H1 (cell line): ENCODE data around the gene ABHD12B. TPM values are rescaled to one million over a fixed set of nuclear protein-coding genes. Genes with fewer than 3 reads are reported as not detected.

Source experiments
- CTCF ChIA-PET: fragments of 300-600 bp; sonication (Branson Sonifier 250); formaldehyde crosslinking; loops from one replicate; lab custom pipeline; 2021; ENCODE audit not compliant: partially characterized antibody; lab: Charles Lee
- POLR2A ChIA-PET: fragments of 300-600 bp; sonication (Branson Sonifier 250); formaldehyde crosslinking; loops from one replicate; lab custom pipeline; 2021; ENCODE audit warnings: inconsistent platforms; ENCODE audit not compliant: partially characterized antibody; lab: Charles Lee
- DNase-seq, 2 experiments: peaks; one replicate each; pipeline versions ENCODE4 v3.0.0 to v3.0.0-alpha.2; 2010 to 2022; ENCODE audit warnings: low spot score in 2 of 2, low read depth in 1 of 2, mixed read lengths in 1 of 2
- FAIRE-seq: peaks from 2 replicates; lab custom pipeline; 2011; peaks lifted over from hg19 to GRCh38; lab: Jason Lieb, UNC
- H2AFZ ChIP-seq: 2 replicates; pipeline ENCODE4 v1.8.1; 2012; ENCODE audit warnings: low read length, inconsistent platforms
- H2AK5ac ChIP-seq: 2 replicates; pipeline ENCODE4 v1.6.1; 2013; ENCODE audit warnings: low read depth, low read length
- H2BK120ac ChIP-seq: replicated peaks from 2 replicates; pipeline ENCODE3; 2013; ENCODE audit warnings: low read depth, low read length, inconsistent platforms
- H2BK12ac ChIP-seq: 2 replicates; pipeline ENCODE4 v1.6.1; 2013; ENCODE audit warnings: low read depth, low read length
- H2BK15ac ChIP-seq: 2 replicates; pipeline ENCODE4 v1.6.1; 2013; ENCODE audit warnings: low read length
- H2BK20ac ChIP-seq: 2 replicates; pipeline ENCODE4 v1.6.1; 2013; ENCODE audit warnings: low read length
- H2BK5ac ChIP-seq: 2 replicates; pipeline ENCODE4 v1.6.1; 2013; ENCODE audit warnings: low read depth, low read length
- H3K14ac ChIP-seq: 2 replicates; pipeline ENCODE4 v1.6.1; 2013; ENCODE audit warnings: inconsistent platforms; ENCODE audit not compliant: insufficient read length
- H3K18ac ChIP-seq: 2 replicates; pipeline ENCODE4 v1.6.1; 2013; ENCODE audit warnings: low read length; ENCODE audit errors: extremely low read depth
- H3K23ac ChIP-seq: 2 replicates; pipeline ENCODE4 v1.6.1; 2013; ENCODE audit warnings: inconsistent platforms; ENCODE audit not compliant: insufficient read length
- H3K23me2 ChIP-seq: 2 replicates; pipeline ENCODE4 v1.6.1; 2013; ENCODE audit warnings: low read depth, low read length
- H3K27ac ChIP-seq: 2 replicates; pipeline ENCODE4 v1.6.1; 2011; ENCODE audit warnings: low read depth, low read length, inconsistent platforms
- H3K27me3 ChIP-seq, 4 experiments: replicated peaks in 1 of 4; 1 replicate in 1 of 4; 2 replicates in 3 of 4; pipeline versions ENCODE4 v1.6.1 to v1.8.1; 2011 to 2013; ENCODE audit warnings: low read length in 3 of 4, mild to moderate bottlenecking in 3 of 4, inconsistent platforms in 2 of 4, mixed read lengths in 2 of 4, moderate library complexity in 1 of 4; ENCODE audit not compliant: control insufficient read depth in 3 of 4, insufficient read depth in 3 of 4; ENCODE audit errors: extremely low read depth in 1 of 4
- H3K36me3 ChIP-seq, 4 experiments: 2 replicates each; pipeline versions ENCODE4 v1.6.1 to v1.8.1; 2011 to 2013; ENCODE audit warnings: mild to moderate bottlenecking in 4 of 4, low read length in 3 of 4, moderate library complexity in 2 of 4, control low read depth in 1 of 4, inconsistent platforms in 1 of 4; ENCODE audit not compliant: insufficient read depth in 4 of 4, control insufficient read depth in 2 of 4
- H3K4ac ChIP-seq: replicated peaks from 2 replicates; pipeline ENCODE3; 2013; ENCODE audit warnings: low read length, low read depth, mixed read lengths, inconsistent platforms; ENCODE audit not compliant: insufficient read length
- H3K4me1 ChIP-seq, 4 experiments: replicated peaks in 1 of 4; 1 replicate in 1 of 4; 2 replicates in 3 of 4; pipeline versions ENCODE4 v1.6.1 to v1.8.1; 2011 to 2013; ENCODE audit warnings: low read length in 3 of 4, inconsistent platforms in 2 of 4, mixed read lengths in 1 of 4; ENCODE audit not compliant: insufficient read depth in 4 of 4, control insufficient read depth in 3 of 4
- H3K4me2 ChIP-seq, 2 experiments: 2 replicates each; pipeline versions ENCODE4 v1.6.1 to v1.8.1; 2011 to 2013; ENCODE audit warnings: low read depth in 2 of 2, low read length in 2 of 2, control low read depth in 1 of 2, inconsistent platforms in 1 of 2, mild to moderate bottlenecking in 1 of 2; ENCODE audit not compliant: insufficient read depth in 1 of 2
- H3K4me3 ChIP-seq, 4 experiments: fragments of 200-600, 300-600 bp in 1 of 4; sonication (generic), shearing (Covaris generic), sonication (Bioruptor Twin) in 1 of 4; 2 replicates each; pipeline versions ENCODE4 v1.5.1 to v1.8.1; 2011 to 2016; ENCODE audit warnings: low read length in 4 of 4, low read depth in 3 of 4, control low read depth in 2 of 4, inconsistent platforms in 2 of 4, mild to moderate bottlenecking in 2 of 4, mixed read lengths in 1 of 4, moderate library complexity in 1 of 4; ENCODE audit not compliant: insufficient read depth in 2 of 4; ENCODE audit errors: extremely low read depth in 1 of 4
- H3K56ac ChIP-seq: replicated peaks from 2 replicates; pipeline ENCODE3; 2013; ENCODE audit warnings: low read depth, mild to moderate bottlenecking, mixed read lengths, low read length, inconsistent platforms; ENCODE audit not compliant: insufficient read length
- H3K79me1 ChIP-seq: 2 replicates; pipeline ENCODE4 v1.6.1; 2013; ENCODE audit warnings: low read depth, low read length, control low read depth
- H3K79me2 ChIP-seq, 2 experiments: 2 replicates each; pipeline versions ENCODE4 v1.6.1 to v1.8.1; 2012 to 2013; ENCODE audit warnings: low read length in 2 of 2, mild to moderate bottlenecking in 2 of 2, inconsistent platforms in 1 of 2; ENCODE audit not compliant: insufficient read depth in 2 of 2, control insufficient read depth in 1 of 2
- H3K9ac ChIP-seq, 4 experiments: replicated peaks in 1 of 4; 1 replicate in 1 of 4; 2 replicates in 3 of 4; pipeline versions ENCODE4 v1.6.1 to v1.8.1; 2011 to 2013; ENCODE audit warnings: low read depth in 3 of 4, low read length in 3 of 4, control low read depth in 2 of 4, mild to moderate bottlenecking in 2 of 4, moderate library complexity in 2 of 4, inconsistent platforms in 1 of 4; ENCODE audit errors: extremely low read depth in 1 of 4
- H3K9me3 ChIP-seq, 2 experiments: 2 replicates each; pipeline versions ENCODE4 v1.6.1 to v1.8.1; 2012 to 2013; ENCODE audit warnings: mild to moderate bottlenecking in 2 of 2, moderate library complexity in 2 of 2, control low read depth in 1 of 2, inconsistent platforms in 1 of 2, low read depth in 1 of 2, low read length in 1 of 2, mixed read lengths in 1 of 2; ENCODE audit not compliant: insufficient read depth in 2 of 2
- H4K20me1 ChIP-seq, 2 experiments: replicated peaks in 1 of 2; 2 replicates each; pipeline versions ENCODE3 to v1.8.1; 2011 to 2013; ENCODE audit warnings: inconsistent platforms in 2 of 2, low read length in 2 of 2, mild to moderate bottlenecking in 1 of 2; ENCODE audit not compliant: insufficient read depth in 2 of 2, control insufficient read depth in 1 of 2
- H4K5ac ChIP-seq: 2 replicates; pipeline ENCODE4 v1.6.1; 2013; ENCODE audit warnings: low read length, low read depth, mixed read lengths, inconsistent platforms; ENCODE audit not compliant: insufficient read length
- H4K8ac ChIP-seq: 2 replicates; pipeline ENCODE4 v1.8.0; 2013; ENCODE audit warnings: mild to moderate bottlenecking, moderate library complexity, low read length, inconsistent platforms; ENCODE audit not compliant: insufficient read depth; ENCODE audit errors: extremely low read depth
- H4K91ac ChIP-seq: replicated peaks from 2 replicates; pipeline ENCODE3; 2013; ENCODE audit warnings: low read length, mixed read lengths, inconsistent platforms; ENCODE audit not compliant: insufficient read length
- BCL11A ChIP-seq, 2 experiments: IDR thresholded peaks; one replicate each; pipeline ENCODE4 v1.6.1; 2011; ENCODE audit warnings: low read depth in 2 of 2, low read length in 2 of 2, mild to moderate bottlenecking in 2 of 2
- CREB1 ChIP-seq: IDR thresholded peaks from 2 replicates; pipeline ENCODE4 v1.6.1; 2012; ENCODE audit warnings: inconsistent platforms
- GTF2F1 ChIP-seq: IDR thresholded peaks from 2 replicates; pipeline ENCODE4 v1.6.1; 2012; ENCODE audit warnings: low read depth, low read length, improper control_type of control experiment, borderline replicate concordance
- HDAC2 ChIP-seq, 2 experiments: fragments of 300-600 bp in 1 of 2; sonication (generic) in 1 of 2; IDR thresholded peaks; 2 replicates each; pipeline ENCODE4 v1.6.1; 2011 to 2012; ENCODE audit warnings: low read depth in 2 of 2, low read length in 2 of 2, mild to moderate bottlenecking in 2 of 2, moderate library complexity in 2 of 2, borderline replicate concordance in 1 of 2, inconsistent platforms in 1 of 2
- JUND ChIP-seq: IDR thresholded peaks from 2 replicates; pipeline ENCODE4 v1.6.1; 2011; ENCODE audit warnings: mild to moderate bottlenecking, improper control_type of control experiment, low read length
- MAFK ChIP-seq: IDR thresholded peaks from 2 replicates; pipeline ENCODE4 v1.6.1; 2012; ENCODE audit warnings: low read depth, mild to moderate bottlenecking, improper control_type of control experiment, low read length
- RNF2 ChIP-seq: fragments of 200-900, 300-1000 bp; sonication (generic); IDR thresholded peaks from 2 replicates; pipeline ENCODE4 v1.7.1; 2016; ENCODE audit warnings: borderline replicate concordance, low read depth, mild to moderate bottlenecking, antibody characterized with exemption, low read length; ENCODE audit not compliant: poor library complexity, severe bottlenecking; ENCODE audit errors: missing control alignments
- WGBS, 2 experiments: shearing (Covaris generic) in 1 of 2; methylation state at CpG; one replicate each; pipeline versions ENCODE4 v1.1.6 to v1.1.7; 2013 to 2015; ENCODE audit warnings: low lambda C conversion rate in 2 of 2, mixed read lengths in 2 of 2, inconsistent platforms in 1 of 2, low coverage in 1 of 2, missing lambda C conversion rate in 1 of 2; ENCODE audit not compliant: insufficient replicate concordance in 2 of 2, insufficient coverage in 1 of 2, insufficient read length in 1 of 2; ENCODE audit errors: extremely low coverage in 1 of 2, missing lambda C conversion rate in 1 of 2; 5-methylcytosine and 5-hydroxymethylcytosine counted together
- polyA plus RNA-seq, 7 experiments: library from polyadenylated mRNA; depleted of rRNA in 3 of 7; stranded (reverse) in 5 of 7; unstranded in 2 of 7; fragments of >200 nt in 5 of 7; fragments of 200-250 nt in 2 of 7; gene quantifications; 1 replicate in 5 of 7; 2 replicates in 1 of 7; 4 replicates in 1 of 7; pipeline versions ENCODE4 v1.2.1 to v1.2.3, GENCODE V29; 2011 to 2013; ENCODE audit warnings: missing spikeins in 2 of 7, mixed read lengths in 2 of 7
- total RNA-seq: library from RNA; stranded (reverse); fragmentation: NEBNext Ultra II Directional; extraction: Animal tissue kit (Norgen Biotek cat#: 25700); gene quantifications from 2 replicates; pipeline ENCODE4 v1.2.1, GENCODE V29; 2021

ABHD12B gene
- total and polyA plus RNA-seq, 2 of the 8 experiments (the other 6 are each of a cell fraction or from before 2014, with no cell fraction given) = 4.0 to 102 TPM

GRCh38 chr14:50948205-50948604 is 76.4 kb downstream of the ABHD12B start:
- Histone ChIP-seq H3K79me1 (no peaks in the 10 kb centered on the region), H4K20me1 (no peaks in the 10 kb centered on the region), H4K8ac (no peak overlapping the region), H3K18ac (no peak overlapping the region), H3K56ac (no peak overlapping the region), H4K91ac (no peak overlapping the region), H3K9ac (no peak overlapping the region), H3K14ac (no peak overlapping the region), H4K5ac (no peak overlapping the region), H3K4me2 (no peak overlapping the region), H3K79me2 (no peaks in the 10 kb centered on the region), H3K36me3 (no peaks in the 10 kb centered on the region), H3K23me2 (peaks cover 16% of the 10 kb centered on the region), H3K23ac (no peak overlapping the region), H3K9me3 (peaks cover 0 to 2% of the 10 kb centered on the region in 2 experiments; a peak in 1 of 4 replicates), H2AK5ac (no peak overlapping the region)
- 90% methylated on average over 2 of the region's 2 CpGs; no CpG with 5 or more reads in 1 of the 2 experiments for WGBS, 2 experiments
- no peak for FAIRE-seq
- CTCF ChIA-PET = interaction anchor here (1.3 to 1.6 kb wide), 2 partner anchors 13 to 86 kb away, joined by 3 read pairs; no protein-coding TSS in a partner anchor
- DNase-seq = no peak
- no peak for TF ChIP-seq RNF2
- TF ChIP-seq HDAC2 (IDR thresholded peaks at IDR 0.05; ENCODE audit: borderline replicate concordance in 1 of 2, low read depth in 2 of 2, low read length in 2 of 2) = no peak
- TF ChIP-seq MAFK = no peak
- TF ChIP-seq JUND = no peak
- TF ChIP-seq BCL11A (IDR thresholded peaks at IDR 0.05; ENCODE audit: low read depth in 2 of 2, low read length in 2 of 2) = no peak
- TF ChIP-seq CREB1 = no peak
- TF ChIP-seq GTF2F1 = no peak
- TF ChIP-seq, all 59 proteins: peak for 0
- POLR2A ChIA-PET = no interaction called here
- H2BK12ac ChIP-seq = no peak overlapping the region
- H3K27me3 ChIP-seq = 0 out of 7 replicates have a peak, but pooled peaks cover 0 to 2% (median 0%) of the 10 kb centered on the region in 4 experiments
- H2BK15ac ChIP-seq = no peak overlapping the region
- H2AFZ ChIP-seq = no peak overlapping the region
- no peak overlapping the region for H2BK5ac ChIP-seq
- H3K27ac ChIP-seq = no peak overlapping the region
- no peak overlapping the region for H3K4me3 ChIP-seq
- H2BK120ac ChIP-seq = no peak overlapping the region
- no peak overlapping the region for H3K4ac ChIP-seq
- peaks cover 0 to 4% (median 1%) of the 10 kb centered on the region in 4 experiments; a peak in 3 of 7 replicates for H3K4me1 ChIP-seq
- no peak overlapping the region for H2BK20ac ChIP-seq
